ENCODE results near the gene PDE10A. TPM values are rescaled to one million over a fixed set of nuclear protein-coding genes. Genes with fewer than 3 reads are reported as not detected.

PDE10A gene
- total RNA-seq, 1 experiment from 2014 or later = 2.1 TPM

- no peak overlapping the region for H3K4me3 ChIP-seq (ENCODE audit: low read length)
- no peaks in the 10 kb centered on the region for H3K9me2 ChIP-seq (replicated peaks; ENCODE audit: low read length)
- H3K27me3 ChIP-seq (ENCODE audit: low read length) = no peaks in the 10 kb centered on the region
- no peaks in the 10 kb centered on the region for H3K4me1 ChIP-seq (ENCODE audit: insufficient read depth, low read length)
- ChIA-PET POLR2A (ENCODE audit: unreplicated experiment) (no interaction called here), CTCF (no interaction called here)
- DNase-seq (no peak), ATAC-seq (no peak)
- H4K20me1 ChIP-seq (ENCODE audit: low read length) = no peaks in the 10 kb centered on the region
- no TSS peak for BruUV-seq (replicated peaks)
- TF ChIP-seq EZH2phosphoT487 (IDR thresholded peaks at IDR 0.05; ENCODE audit: borderline replicate concordance, low read length) (no peak), EZH2 (IDR thresholded peaks at IDR 0.05; ENCODE audit: low read length, unreplicated experiment) (no peak), CTCF (conservative IDR thresholded peaks at IDR 0.05; ENCODE audit: low read depth, low read length) (no peak)
- H2AFZ ChIP-seq (ENCODE audit: low read length) = no peak overlapping the region
- H3K36me3 ChIP-seq (ENCODE audit: low read depth, low read length) = no peaks in the 10 kb centered on the region
- H3K9ac ChIP-seq (ENCODE audit: low read length) = no peak overlapping the region
- no peaks in the 10 kb centered on the region for H3K79me2 ChIP-seq (ENCODE audit: low read length)
- H3K9me3 ChIP-seq (ENCODE audit: low read length) = no peaks in the 10 kb centered on the region
- intact Hi-C loops (cut with micrococcal nuclease) = no loop called here
- H3K4me2 ChIP-seq (ENCODE audit: low read length) = no peak overlapping the region
- H3F3A ChIP-seq (ENCODE audit: low read length, unreplicated experiment) = no peaks in the 10 kb centered on the region
- H3K27ac ChIP-seq (ENCODE audit: low read length) = no peak overlapping the region
Observed at GRCh38 chr6:165301372-165302246, 361.4 kb downstream of the PDE10A start.

GRCh38 chr6:165300422-165300936 is 362.6 kb downstream of the PDE10A start:
- DNase-seq (no peak), ATAC-seq (no peak)
- no peak overlapping the region for H3K4me3 ChIP-seq (ENCODE audit: low read length)
- H3K79me2 ChIP-seq (ENCODE audit: low read length) = no peaks in the 10 kb centered on the region
- POLR2A ChIA-PET (ENCODE audit: unreplicated experiment) = no interaction called here
- no peaks in the 10 kb centered on the region for H3K9me2 ChIP-seq (replicated peaks; ENCODE audit: low read length)
- TF ChIP-seq EZH2 (IDR thresholded peaks at IDR 0.05; ENCODE audit: low read length, unreplicated experiment) = no peak
- CTCF ChIA-PET = no interaction called here
- no peak overlapping the region for H3K27ac ChIP-seq (ENCODE audit: low read length)
- no peaks in the 10 kb centered on the region for H3K36me3 ChIP-seq (ENCODE audit: low read depth, low read length)
- intact Hi-C loops (cut with micrococcal nuclease) = no loop called here
- no peaks in the 10 kb centered on the region for H4K20me1 ChIP-seq (ENCODE audit: low read length)
- no peaks in the 10 kb centered on the region for H3F3A ChIP-seq (ENCODE audit: low read length, unreplicated experiment)
- no peak overlapping the region for H3K4me2 ChIP-seq (ENCODE audit: low read length)
- no peak overlapping the region for H3K9ac ChIP-seq (ENCODE audit: low read length)
- H2AFZ ChIP-seq (ENCODE audit: low read length) = no peak overlapping the region
- H3K4me1 ChIP-seq (ENCODE audit: insufficient read depth, low read length) = no peaks in the 10 kb centered on the region
- H3K9me3 ChIP-seq (ENCODE audit: low read length) = no peaks in the 10 kb centered on the region
- no TSS peak for BruUV-seq (replicated peaks)
- no peaks in the 10 kb centered on the region for H3K27me3 ChIP-seq (ENCODE audit: low read length)

GRCh38 chr6:165298875-165299274 is 364.2 kb downstream of the PDE10A start:
- BruUV-seq (replicated peaks) = no TSS peak
- DNase-seq (no peak), ATAC-seq (no peak)
- TF ChIP-seq CTCF (conservative IDR thresholded peaks at IDR 0.05; ENCODE audit: low read depth, low read length) (no peak), EZH2phosphoT487 (IDR thresholded peaks at IDR 0.05; ENCODE audit: borderline replicate concordance, low read length) (no peak), EZH2 (IDR thresholded peaks at IDR 0.05; ENCODE audit: low read length, unreplicated experiment) (no peak)
- H3K27ac ChIP-seq (ENCODE audit: low read length) = no peak overlapping the region
- no peak overlapping the region for H3K4me2 ChIP-seq (ENCODE audit: low read length)
- no peaks in the 10 kb centered on the region for H3K9me2 ChIP-seq (replicated peaks; ENCODE audit: low read length)
- POLR2A ChIA-PET (ENCODE audit: unreplicated experiment) = no interaction called here
- no peak overlapping the region for H3K9ac ChIP-seq (ENCODE audit: low read length)
- H3K79me2 ChIP-seq (ENCODE audit: low read length) = no peaks in the 10 kb centered on the region
- intact Hi-C loops (cut with micrococcal nuclease) = no loop called here
- CTCF ChIA-PET = no interaction called here
- no peak overlapping the region for H3K4me3 ChIP-seq (ENCODE audit: low read length)
- no peaks in the 10 kb centered on the region for H3F3A ChIP-seq (ENCODE audit: low read length, unreplicated experiment)
- no peaks in the 10 kb centered on the region for H3K9me3 ChIP-seq (ENCODE audit: low read length)
- no peaks in the 10 kb centered on the region for H3K36me3 ChIP-seq (ENCODE audit: low read depth, low read length)
- H3K4me1 ChIP-seq (ENCODE audit: insufficient read depth, low read length) = no peaks in the 10 kb centered on the region
- H2AFZ ChIP-seq (ENCODE audit: low read length) = no peak overlapping the region
- no peaks in the 10 kb centered on the region for H4K20me1 ChIP-seq (ENCODE audit: low read length)
- no peaks in the 10 kb centered on the region for H3K27me3 ChIP-seq (ENCODE audit: low read length)

Data from PC-3 (cell line).